ENCODE results near the gene IHH. TPM values are rescaled to one million over a fixed set of nuclear protein-coding genes. Genes with fewer than 3 reads are reported as not detected.

The IHH gene
- total RNA-seq (2014; rRNA removed; shearing (Covaris generic)), result 1.1 TPM in 2 replicates

DNA sequence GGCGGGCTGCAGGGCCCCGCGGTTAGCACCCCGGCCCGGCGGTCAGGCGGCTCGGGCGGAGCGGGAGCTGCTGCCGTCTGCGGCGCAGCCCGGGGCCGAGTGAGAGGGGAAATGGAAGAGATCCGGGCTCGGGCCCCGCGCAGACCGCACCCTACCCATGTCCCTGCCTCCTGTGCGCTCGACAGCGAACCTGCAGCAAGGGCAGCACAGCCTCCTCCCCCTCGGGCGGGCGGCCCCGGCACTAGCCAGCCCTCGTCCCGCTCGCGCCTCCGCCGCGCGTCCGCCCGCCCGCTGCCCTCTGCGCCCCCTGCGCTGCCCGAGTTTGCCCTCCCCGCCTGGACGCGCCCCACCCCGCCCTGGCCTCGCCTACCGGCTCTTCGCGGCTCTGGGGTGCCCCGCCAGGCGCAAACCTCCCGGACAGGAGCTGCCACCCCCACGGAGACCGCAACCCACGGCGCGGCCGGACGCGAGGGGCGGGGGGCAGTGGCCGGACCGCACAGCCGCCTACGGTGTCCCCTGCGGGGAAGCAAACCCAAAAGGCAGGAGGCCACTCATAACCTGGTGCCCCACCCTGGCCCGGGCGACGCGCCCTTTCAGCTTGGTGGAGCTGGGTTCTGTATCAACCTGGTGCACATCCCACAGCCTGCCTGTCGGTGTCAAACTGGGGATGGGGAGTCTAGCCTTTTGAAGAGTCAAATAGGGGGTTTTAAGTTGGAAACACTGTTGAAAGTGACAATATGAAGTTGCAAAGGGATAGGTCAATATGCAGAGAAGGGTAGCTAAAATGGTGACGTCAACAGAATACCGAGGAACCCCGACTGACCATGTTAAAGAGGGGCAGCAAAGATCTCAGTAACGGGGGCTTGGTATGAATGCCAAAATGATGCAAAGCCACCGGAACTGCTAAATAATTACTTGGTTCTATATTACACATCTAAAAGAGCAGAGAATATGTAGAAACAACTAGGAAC, at the start of gene IHH:
Gene IHH, minus strand, starts transcription at position 101 of the 971 bp plus-strand sequence. CDS start 454 bp downstream, outside the sequence.
- H3K4me3 ChIP-seq (ENCODE audit: insufficient read depth, low read depth, low read length), result peak within 1 kb of the TSS; percentile 33
- no peaks in the 10 kb centered on the region for H3K36me3 ChIP-seq (replicated peaks; ENCODE audit: control insufficient read depth, insufficient read depth, low read length)
- peaks cover 73% of the 10 kb centered on the region for H3K27me3 ChIP-seq (ENCODE audit: control insufficient read depth, insufficient read depth, low read length)
- peak; percentile 89 for DNase-seq

DNA sequence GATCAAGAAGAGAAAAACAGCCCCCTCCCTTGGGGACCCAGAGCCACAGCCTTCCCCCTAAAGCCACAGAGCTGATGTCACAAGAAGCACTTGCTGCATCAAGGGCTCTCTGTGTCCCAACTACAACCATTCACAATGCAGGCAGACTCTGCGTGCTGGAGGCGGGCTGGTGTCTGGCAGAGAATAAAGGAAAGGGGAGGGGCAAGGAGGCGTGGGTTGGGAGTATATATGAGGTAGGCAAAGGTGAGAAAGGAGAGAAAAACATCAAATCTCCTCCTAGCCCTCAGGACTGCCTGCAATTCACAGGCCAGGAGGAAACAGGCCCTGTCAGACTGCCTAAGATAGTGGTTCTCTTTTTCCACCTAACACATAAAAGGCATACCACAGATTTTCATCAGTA, 48.8 kb upstream of the IHH start:
- no peaks in the 10 kb centered on the region for H3K27me3 ChIP-seq (ENCODE audit: control insufficient read depth, insufficient read depth, low read length)
- H3K4me3 ChIP-seq (ENCODE audit: insufficient read depth, low read depth, low read length), result no peak overlapping the region
- peak; percentile 67 for DNase-seq
- no peaks in the 10 kb centered on the region for H3K36me3 ChIP-seq (replicated peaks; ENCODE audit: control insufficient read depth, insufficient read depth, low read length)

DNA sequence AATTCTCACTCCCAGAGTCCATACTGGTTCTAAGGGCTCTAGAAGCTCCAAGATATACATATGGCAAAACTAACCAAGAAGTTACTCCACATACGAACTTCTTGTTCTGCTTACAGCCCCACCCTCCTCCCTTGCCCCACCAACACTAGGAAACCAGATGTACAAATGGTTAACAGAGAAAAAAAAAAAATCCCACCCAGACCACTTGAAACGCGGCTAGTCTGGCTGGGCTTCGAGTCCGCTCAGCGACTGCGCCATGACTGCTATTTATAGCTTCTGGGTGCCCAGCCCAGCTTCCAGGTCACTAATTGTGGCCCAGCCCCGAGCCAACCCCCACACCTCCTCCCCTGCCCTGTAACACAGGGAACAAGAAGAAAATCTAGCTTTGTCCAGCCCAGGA, 47.0 kb upstream of the IHH start:
- H3K4me3 ChIP-seq (ENCODE audit: insufficient read depth, low read depth, low read length), result no peak overlapping the region
- H3K27me3 ChIP-seq (ENCODE audit: control insufficient read depth, insufficient read depth, low read length), result no peaks in the 10 kb centered on the region
- H3K36me3 ChIP-seq (replicated peaks; ENCODE audit: control insufficient read depth, insufficient read depth, low read length), result no peaks in the 10 kb centered on the region
- no peak for DNase-seq

DNA sequence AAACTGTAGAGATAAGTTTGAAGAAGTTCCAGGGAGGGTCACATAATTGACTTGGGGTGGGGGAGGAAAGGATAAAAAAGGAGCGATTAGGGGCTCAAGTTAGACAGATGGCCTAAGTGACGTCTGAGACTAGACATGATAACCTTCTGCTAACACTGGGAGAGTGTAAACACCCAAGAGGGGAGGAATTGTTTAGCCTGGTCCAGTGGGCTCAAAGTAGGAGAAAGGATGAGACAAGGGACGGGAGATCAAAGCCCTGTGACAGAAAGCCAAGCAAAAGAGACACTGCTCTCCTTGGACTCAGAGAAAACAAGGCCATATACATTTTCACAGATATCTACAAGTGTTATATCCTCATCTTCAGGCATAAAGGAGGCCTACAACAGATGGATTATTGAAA, 45.5 kb upstream of the IHH start:
- H3K36me3 ChIP-seq (replicated peaks; ENCODE audit: control insufficient read depth, insufficient read depth, low read length), result no peaks in the 10 kb centered on the region
- H3K27me3 ChIP-seq (ENCODE audit: control insufficient read depth, insufficient read depth, low read length), result no peaks in the 10 kb centered on the region
- no peak for DNase-seq
- no peak overlapping the region for H3K4me3 ChIP-seq (ENCODE audit: insufficient read depth, low read depth, low read length)

DNA sequence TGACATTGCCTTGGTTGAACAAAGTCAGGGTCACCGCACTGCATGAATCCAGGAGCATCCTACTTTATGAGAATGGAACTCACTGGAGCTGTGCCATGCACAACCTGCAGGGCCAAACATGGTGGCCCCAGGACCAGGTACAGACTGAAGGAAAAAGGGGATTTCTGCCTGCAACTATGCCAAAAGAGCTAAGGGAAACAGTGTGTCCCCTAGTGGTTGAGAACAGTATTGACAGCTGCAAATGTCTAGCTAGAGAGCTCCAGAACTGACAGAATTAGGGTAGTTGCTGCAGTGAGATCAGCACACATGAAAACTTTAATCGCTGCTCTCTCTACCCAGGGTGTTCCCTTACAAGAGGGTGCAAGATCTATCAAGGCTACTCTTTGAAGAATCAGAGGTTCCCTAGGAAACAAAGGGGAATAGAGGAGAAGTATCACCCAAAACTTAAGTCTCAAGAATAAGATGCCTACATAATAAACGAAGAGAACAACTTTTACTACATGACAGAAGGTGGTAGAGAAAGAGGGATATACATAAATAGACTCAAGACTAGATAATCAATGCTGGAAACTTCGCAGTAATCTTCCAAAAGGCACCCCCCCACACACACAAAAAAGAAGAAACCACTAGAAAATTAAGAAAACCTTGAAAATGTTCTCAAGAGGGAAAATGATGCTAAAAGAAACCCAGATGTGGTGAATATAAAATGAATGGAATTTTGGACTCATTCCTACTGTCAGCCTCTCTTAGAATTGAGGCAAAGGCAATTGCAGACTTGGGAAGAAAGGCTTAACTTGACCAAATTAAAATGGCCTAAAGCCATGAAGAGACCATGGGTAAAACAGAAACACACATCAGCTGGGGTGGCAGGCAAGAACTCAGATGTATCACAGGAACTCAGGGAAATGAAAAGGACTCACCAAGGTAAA, 43.6 kb upstream of the IHH start:
- peak; percentile 78 for DNase-seq
- Histone ChIP-seq H3K4me3 (ENCODE audit: insufficient read depth, low read depth, low read length) (no peak overlapping the region), H3K36me3 (replicated peaks; ENCODE audit: control insufficient read depth, insufficient read depth, low read length) (no peaks in the 10 kb centered on the region), H3K27me3 (ENCODE audit: control insufficient read depth, insufficient read depth, low read length) (no peaks in the 10 kb centered on the region)

DNA sequence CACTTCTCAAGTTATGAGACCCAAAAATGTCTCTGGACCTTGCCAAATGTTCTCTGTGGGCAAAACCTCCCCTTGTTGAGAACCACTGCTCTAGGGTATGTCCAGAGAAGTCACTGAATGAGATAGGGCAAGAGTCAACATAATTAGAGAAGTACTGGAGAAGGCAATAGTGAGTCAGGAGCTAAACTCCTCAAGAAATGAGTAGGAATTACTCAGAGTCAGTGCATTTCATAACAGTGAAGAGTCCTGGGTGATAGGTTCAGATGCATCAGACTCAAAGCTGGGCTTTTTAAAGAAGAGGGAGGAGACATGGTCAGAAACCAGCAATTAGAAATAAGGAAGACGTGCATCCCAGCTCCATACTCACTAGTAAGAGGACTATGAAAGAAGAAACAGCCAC, 38.6 kb upstream of the IHH start:
- no peak for DNase-seq
- H3K4me3 ChIP-seq (ENCODE audit: insufficient read depth, low read depth, low read length), result no peak overlapping the region
- H3K27me3 ChIP-seq (ENCODE audit: control insufficient read depth, insufficient read depth, low read length), result no peaks in the 10 kb centered on the region
- H3K36me3 ChIP-seq (replicated peaks; ENCODE audit: control insufficient read depth, insufficient read depth, low read length), result no peaks in the 10 kb centered on the region

DNA sequence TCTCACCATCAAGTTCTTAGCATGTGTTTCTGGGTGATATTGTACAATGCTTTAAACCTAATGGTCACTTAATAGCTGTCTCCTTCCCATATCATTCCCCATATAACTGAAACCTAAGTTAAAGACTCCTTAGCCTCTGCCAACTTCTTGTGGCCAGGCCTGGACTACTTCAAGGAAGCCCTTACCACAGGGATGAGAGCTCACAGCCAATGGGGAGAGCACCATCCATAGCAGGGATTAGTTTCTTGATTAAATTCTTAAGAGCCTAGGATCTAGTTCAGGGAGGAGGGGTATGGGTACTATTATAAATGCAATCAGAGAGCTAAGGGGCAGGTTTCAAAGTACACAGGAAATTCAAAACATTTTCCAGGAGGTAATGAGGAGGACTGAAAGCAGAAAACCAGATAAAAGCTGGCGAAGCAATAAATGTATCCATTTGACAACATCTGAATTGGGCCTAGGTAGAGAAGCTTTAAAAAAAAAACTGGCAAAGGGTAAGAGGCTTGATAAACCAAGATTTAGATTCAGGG, 34.8 kb upstream of the IHH start:
- Histone ChIP-seq H3K4me3 (ENCODE audit: insufficient read depth, low read depth, low read length) (no peak overlapping the region), H3K27me3 (ENCODE audit: control insufficient read depth, insufficient read depth, low read length) (no peaks in the 10 kb centered on the region), H3K36me3 (replicated peaks; ENCODE audit: control insufficient read depth, insufficient read depth, low read length) (no peaks in the 10 kb centered on the region)
- DNase-seq, result no peak

DNA sequence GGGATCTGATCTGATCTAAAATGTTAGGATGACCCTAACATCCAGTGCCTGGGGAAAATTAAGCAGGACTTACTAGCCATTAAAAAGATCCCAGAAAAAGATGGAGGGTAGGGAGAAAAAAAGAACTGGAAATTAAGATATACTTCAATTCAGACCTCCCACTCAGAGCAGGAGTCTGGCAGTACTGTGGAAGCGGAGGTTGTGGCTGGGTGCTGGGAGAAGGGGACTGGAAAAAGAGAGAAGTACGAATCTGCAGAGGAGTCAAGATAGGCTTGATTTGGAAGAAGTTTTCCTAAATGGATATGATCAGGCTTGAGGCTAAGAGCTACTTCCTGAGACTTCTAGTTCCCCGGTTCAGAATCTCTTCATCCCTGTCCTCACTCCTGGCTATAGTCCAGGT, 33.5 kb upstream of the IHH start:
- Histone ChIP-seq H3K36me3 (replicated peaks; ENCODE audit: control insufficient read depth, insufficient read depth, low read length) (no peaks in the 10 kb centered on the region), H3K27me3 (ENCODE audit: control insufficient read depth, insufficient read depth, low read length) (no peaks in the 10 kb centered on the region), H3K4me3 (ENCODE audit: insufficient read depth, low read depth, low read length) (no peak overlapping the region)
- DNase-seq, result no peak

DNA sequence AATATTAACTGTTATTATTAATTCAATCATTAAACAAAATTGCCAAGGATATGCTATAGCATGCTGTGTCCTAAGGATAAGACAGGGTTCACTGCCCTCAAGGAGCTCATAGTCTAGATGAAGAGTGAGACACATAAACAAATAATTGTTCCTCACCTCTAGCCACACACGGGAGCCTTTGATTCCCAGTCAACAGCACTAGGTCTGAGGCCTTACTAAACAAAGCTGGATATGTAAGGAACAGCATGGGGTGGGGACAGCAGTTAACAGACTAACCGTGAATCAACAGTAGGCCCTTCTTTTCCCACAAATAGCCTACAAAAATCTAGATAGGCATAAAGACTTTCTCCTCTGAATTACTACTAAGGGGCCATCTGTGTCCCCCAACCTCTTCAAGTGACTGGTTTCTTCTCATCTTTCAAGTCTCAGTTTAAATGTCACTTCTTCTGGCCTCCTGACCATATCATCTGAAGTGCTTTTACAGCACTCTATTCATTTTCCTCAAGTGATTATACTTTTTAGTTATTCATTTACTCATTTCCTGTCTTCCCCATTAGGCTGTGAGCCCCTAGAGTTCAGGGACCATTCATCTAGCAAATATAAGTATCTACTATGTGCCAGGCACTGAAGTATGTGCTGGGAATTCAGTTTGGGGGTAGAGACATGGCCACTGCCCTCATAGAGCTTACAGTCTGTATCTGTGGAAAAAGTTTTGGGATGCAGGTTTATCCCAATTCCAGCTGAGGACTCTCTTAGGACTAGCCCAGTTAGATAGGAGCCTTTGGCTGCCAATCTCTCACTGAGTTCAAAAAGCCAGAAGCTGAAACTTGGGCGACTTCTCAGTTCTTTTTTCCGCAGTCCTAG, 29.9 kb upstream of the IHH start:
- no peak for DNase-seq
- Histone ChIP-seq H3K36me3 (replicated peaks; ENCODE audit: control insufficient read depth, insufficient read depth, low read length) (no peaks in the 10 kb centered on the region), H3K4me3 (ENCODE audit: insufficient read depth, low read depth, low read length) (no peak overlapping the region), H3K27me3 (ENCODE audit: control insufficient read depth, insufficient read depth, low read length) (no peaks in the 10 kb centered on the region)

DNA sequence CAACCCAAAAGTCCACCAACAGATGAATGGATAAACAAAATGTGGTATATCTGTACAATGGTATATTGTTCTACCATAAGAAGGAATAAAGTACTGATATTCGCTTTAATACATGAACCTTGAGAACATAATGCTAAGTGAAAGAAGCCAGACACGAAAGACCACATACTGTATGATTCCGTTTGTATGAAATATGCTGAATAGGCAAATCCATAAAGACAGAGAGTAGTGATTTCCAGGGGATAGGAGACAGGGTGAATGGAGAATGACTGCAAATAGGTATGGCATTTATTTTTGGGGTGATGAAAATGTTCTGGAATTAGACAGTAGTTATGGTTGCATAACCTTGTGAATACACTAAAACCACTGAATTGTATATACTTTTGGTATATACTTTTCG, 28.6 kb upstream of the IHH start:
- Histone ChIP-seq H3K4me3 (ENCODE audit: insufficient read depth, low read depth, low read length) (no peak overlapping the region), H3K27me3 (ENCODE audit: control insufficient read depth, insufficient read depth, low read length) (no peaks in the 10 kb centered on the region), H3K36me3 (replicated peaks; ENCODE audit: control insufficient read depth, insufficient read depth, low read length) (no peaks in the 10 kb centered on the region)
- no peak for DNase-seq

DNA sequence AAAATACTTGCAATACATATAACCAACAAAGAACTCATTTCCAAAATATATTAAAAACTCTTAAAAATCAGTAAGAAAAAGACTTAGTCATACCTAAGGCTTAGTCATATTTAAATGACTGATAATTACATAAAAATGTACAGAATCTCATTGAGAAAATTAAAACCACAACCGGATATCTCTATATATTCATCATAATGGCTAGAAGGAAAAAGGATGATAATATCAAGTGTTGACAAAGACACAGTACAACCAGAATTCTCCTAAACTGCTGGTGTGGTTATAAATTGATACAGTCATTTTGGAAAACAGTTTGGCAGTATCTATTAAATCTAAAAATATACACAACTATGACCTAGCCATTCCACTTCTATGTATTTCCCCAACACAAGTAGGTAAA, 27.1 kb upstream of the IHH start:
- no peak for DNase-seq
- H3K4me3 ChIP-seq (ENCODE audit: insufficient read depth, low read depth, low read length), result no peak overlapping the region
- no peaks in the 10 kb centered on the region for H3K27me3 ChIP-seq (ENCODE audit: control insufficient read depth, insufficient read depth, low read length)
- H3K36me3 ChIP-seq (replicated peaks; ENCODE audit: control insufficient read depth, insufficient read depth, low read length), result no peaks in the 10 kb centered on the region

DNA sequence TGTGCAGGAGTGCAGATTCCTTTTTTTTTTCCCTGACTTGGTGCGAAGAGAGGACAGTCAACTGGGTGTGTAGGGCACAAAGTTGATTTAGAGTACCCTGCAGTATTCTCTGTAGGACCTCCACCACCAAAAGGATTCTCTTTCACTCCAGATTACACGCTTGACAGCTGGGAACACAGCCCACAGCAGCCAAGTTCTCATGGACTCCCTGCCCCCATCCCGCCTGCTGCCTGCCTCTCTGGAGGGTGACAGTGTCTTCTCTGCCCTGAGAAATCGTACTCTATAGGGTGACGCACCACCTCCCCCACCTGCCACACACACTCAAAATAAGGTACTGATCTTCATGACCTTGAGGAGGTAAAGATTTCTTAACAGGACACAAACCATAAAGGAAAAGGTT, 26.6 kb upstream of the IHH start:
- no peaks in the 10 kb centered on the region for H3K36me3 ChIP-seq (replicated peaks; ENCODE audit: control insufficient read depth, insufficient read depth, low read length)
- no peak overlapping the region for H3K4me3 ChIP-seq (ENCODE audit: insufficient read depth, low read depth, low read length)
- H3K27me3 ChIP-seq (ENCODE audit: control insufficient read depth, insufficient read depth, low read length), result no peaks in the 10 kb centered on the region
- no peak for DNase-seq

DNA sequence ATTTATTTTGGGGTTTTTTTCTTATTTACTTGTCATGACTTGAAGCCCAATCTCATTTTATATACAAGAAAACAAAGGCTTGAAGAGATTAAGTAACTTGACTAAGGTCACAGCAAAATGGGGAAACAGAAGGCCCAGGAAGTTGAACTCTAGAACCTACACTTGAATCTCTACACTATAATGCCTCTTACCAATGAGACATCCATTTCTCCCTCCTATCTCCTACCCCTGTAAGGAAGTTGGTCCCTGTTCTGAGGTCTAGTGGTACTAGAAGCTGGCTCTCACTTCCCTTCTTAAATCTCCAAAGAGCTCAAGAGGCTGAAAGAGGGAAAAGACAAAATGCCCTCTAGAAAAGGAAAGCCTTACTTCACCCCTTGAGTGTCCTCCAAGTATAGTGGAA, 25.5 kb upstream of the IHH start:
- DNase-seq, result no peak
- H3K27me3 ChIP-seq (ENCODE audit: control insufficient read depth, insufficient read depth, low read length), result no peaks in the 10 kb centered on the region

DNA sequence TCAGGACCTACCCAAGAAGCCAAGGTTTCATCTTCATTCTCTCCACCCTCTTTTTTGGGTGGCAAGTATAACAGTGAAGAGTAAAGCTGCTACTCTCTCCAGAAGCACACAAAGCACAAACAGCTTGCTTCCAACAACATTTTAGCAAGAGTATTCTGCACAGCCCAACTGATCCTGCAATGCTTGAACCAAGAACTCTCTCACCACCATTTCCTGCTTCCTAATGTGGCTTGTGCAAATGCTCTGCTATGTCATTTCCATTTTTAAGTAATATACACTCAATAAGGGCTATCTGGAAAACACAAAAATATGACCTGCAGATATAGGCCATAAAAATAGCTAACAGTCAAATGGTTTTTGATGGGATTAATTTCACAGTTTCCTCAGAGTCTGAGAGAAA, 24.1 kb upstream of the IHH start:
- Histone ChIP-seq H3K4me3 (ENCODE audit: insufficient read depth, low read depth, low read length) (no peak overlapping the region), H3K36me3 (replicated peaks; ENCODE audit: control insufficient read depth, insufficient read depth, low read length) (no peaks in the 10 kb centered on the region), H3K27me3 (ENCODE audit: control insufficient read depth, insufficient read depth, low read length) (no peaks in the 10 kb centered on the region)
- DNase-seq, result no peak

More for the DNA sequence above, 25.5 kb upstream of the IHH start:
- Histone ChIP-seq H3K36me3 (replicated peaks; ENCODE audit: control insufficient read depth, insufficient read depth, low read length) (no peaks in the 10 kb centered on the region), H3K4me3 (ENCODE audit: insufficient read depth, low read depth, low read length) (no peak overlapping the region)
